GM12878 (cell line): ENCODE data around the gene VASP.

Experiments
- POLR2AphosphoS5 ChIP-seq: IDR thresholded peaks from 2 replicates; pipeline ENCODE4 v1.6.1; 2011; ENCODE audit warnings: mild to moderate bottlenecking, low read length, inconsistent platforms
- REST ChIP-seq: IDR thresholded peaks from 2 replicates; pipeline ENCODE4 v1.6.1; 2012; ENCODE audit warnings: mild to moderate bottlenecking, low read depth, low read length
- SIN3A ChIP-seq: IDR thresholded peaks from 2 replicates; pipeline ENCODE4 v1.6.1; 2012; ENCODE audit warnings: low read depth, low read length, improper control_type of control experiment
- SP1 ChIP-seq: IDR thresholded peaks from one replicate; pipeline ENCODE4 v1.6.1; 2011; ENCODE audit warnings: low read depth, low read length
- STAT3 ChIP-seq: IDR thresholded peaks from 2 replicates; pipeline ENCODE4 v1.6.1; 2011; ENCODE audit warnings: low read depth, low read length, improper control_type of control experiment
- TAF1 ChIP-seq: IDR thresholded peaks from 2 replicates; pipeline ENCODE4 v1.6.1; 2011; ENCODE audit warnings: mild to moderate bottlenecking, low read depth, low read length, borderline replicate concordance
- TF ChIP-seq, protein P1 (sequence below): IDR thresholded peaks from 2 replicates; pipeline ENCODE4 v1.6.1; 2011; ENCODE audit warnings: low read depth, mild to moderate bottlenecking, low read length, moderate library complexity, borderline replicate concordance; ENCODE audit errors: extremely low read depth
- TF ChIP-seq, protein P2 (sequence below): fragments of 150-350 bp; IDR thresholded peaks from 2 replicates; pipeline ENCODE4 v1.6.1; 2016; ENCODE audit warnings: low read depth, low read length

DNA sequence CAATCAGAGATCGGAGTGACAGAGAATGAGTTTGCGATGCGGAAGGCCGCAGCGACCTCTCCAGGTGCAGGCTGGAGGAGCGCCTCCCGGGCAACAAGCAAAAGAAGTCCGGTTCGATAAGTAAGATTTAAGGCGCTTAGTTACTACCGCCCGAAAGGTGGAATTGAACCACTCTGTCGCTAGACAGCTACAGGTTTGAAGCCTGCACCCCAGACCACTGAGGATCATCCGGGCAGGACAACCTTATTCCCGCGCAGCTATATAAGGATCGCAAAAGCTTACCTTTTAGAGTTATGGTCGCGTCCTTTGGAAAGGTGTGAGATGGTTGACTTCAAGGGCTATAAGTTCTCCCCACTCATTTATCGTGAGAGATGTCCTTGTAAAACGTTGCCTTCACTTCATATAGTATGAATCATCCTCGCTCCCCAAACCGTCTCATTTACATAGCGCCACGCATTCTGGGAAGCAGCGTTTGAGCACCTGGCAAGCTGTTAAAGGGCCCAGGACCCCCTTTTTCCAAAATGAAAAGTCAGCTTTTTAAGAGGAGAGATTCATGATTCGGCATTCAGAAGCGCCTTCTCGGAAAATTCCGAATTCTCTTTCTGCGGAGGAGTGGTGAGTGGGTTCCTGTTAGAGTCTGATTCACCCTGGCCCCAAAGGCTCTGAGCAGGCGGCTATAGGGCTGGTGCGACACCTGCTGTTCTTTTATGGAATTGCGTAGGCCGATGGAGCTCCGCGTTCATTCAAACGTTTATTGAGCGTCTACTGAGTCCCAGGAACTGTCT is 28.6 kb upstream of the VASP start:
- TF ChIP-seq, protein P1, sequence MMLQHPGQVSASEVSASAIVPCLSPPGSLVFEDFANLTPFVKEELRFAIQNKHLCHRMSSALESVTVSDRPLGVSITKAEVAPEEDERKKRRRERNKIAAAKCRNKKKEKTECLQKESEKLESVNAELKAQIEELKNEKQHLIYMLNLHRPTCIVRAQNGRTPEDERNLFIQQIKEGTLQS = no peak
- TF ChIP-seq, protein P2, sequence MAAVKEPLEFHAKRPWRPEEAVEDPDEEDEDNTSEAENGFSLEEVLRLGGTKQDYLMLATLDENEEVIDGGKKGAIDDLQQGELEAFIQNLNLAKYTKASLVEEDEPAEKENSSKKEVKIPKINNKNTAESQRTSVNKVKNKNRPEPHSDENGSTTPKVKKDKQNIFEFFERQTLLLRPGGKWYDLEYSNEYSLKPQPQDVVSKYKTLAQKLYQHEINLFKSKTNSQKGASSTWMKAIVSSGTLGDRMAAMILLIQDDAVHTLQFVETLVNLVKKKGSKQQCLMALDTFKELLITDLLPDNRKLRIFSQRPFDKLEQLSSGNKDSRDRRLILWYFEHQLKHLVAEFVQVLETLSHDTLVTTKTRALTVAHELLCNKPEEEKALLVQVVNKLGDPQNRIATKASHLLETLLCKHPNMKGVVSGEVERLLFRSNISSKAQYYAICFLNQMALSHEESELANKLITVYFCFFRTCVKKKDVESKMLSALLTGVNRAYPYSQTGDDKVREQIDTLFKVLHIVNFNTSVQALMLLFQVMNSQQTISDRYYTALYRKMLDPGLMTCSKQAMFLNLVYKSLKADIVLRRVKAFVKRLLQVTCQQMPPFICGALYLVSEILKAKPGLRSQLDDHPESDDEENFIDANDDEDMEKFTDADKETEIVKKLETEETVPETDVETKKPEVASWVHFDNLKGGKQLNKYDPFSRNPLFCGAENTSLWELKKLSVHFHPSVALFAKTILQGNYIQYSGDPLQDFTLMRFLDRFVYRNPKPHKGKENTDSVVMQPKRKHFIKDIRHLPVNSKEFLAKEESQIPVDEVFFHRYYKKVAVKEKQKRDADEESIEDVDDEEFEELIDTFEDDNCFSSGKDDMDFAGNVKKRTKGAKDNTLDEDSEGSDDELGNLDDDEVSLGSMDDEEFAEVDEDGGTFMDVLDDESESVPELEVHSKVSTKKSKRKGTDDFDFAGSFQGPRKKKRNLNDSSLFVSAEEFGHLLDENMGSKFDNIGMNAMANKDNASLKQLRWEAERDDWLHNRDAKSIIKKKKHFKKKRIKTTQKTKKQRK = no peak; the same call in 1 of the 2 replicates
- TF ChIP-seq SP1 = no peak
- peak; percentile 63 for TF ChIP-seq SIN3A
- peak; percentile 95 for TF ChIP-seq POLR2AphosphoS5
- no peak; the same call in 1 of the 2 replicates for TF ChIP-seq REST
- TF ChIP-seq STAT3 = 0 out of 2 replicates have a peak, but pooled peaks have one; percentile 38
- TF ChIP-seq TAF1 = 0 out of 2 replicates have a peak, but pooled peaks have one; percentile 34
